Posterior vena cava (tissue), 2 donors: ENCODE data around the gene TRABD2B. TPM values are rescaled to one million over a fixed set of nuclear protein-coding genes. Genes with fewer than 3 reads are reported as not detected.

ENCODE experiments used
- DNase-seq: peaks from one replicate; pipeline ENCODE4 v3.0.0-alpha.2; 2020; ENCODE audit warnings: low spot score
- intact Hi-C, 2 donors: fragments of 100-400 bp; cut with DNase I; formaldehyde crosslinking; loops; one replicate each; pipeline versions ENCODE4 v1.14.1 to v1.14.2; 2022 to 2023
- total RNA-seq, 2 donors: library from RNA; stranded (reverse); fragmentation: NEBNext Ultra II Directional; extraction: Animal tissue kit (Norgen Biotek cat#: 25700); gene quantifications; one replicate each; pipeline ENCODE4 v1.2.1, GENCODE V29; 2021
- donor health status: DM: yes; HTN: yes; CAD: no.
- donor health status: DM: yes; HTN: yes; CAD: no.

Gene TRABD2B
- total RNA-seq, 2 donors from 2014 or later = 10.5 to 16.4 TPM

GRCh38 chr1:47738560-47739182 is 258.5 kb downstream of the TRABD2B start:
- peak; percentile 84 for DNase-seq

GRCh38 chr1:47732489-47732888 is 264.7 kb downstream of the TRABD2B start:
- intact Hi-C loops = no loop called here
- DNase-seq = no peak

More at GRCh38 chr1:47738560-47739182, 258.5 kb downstream of the TRABD2B start:
- intact Hi-C loops = no loop called here

DNA sequence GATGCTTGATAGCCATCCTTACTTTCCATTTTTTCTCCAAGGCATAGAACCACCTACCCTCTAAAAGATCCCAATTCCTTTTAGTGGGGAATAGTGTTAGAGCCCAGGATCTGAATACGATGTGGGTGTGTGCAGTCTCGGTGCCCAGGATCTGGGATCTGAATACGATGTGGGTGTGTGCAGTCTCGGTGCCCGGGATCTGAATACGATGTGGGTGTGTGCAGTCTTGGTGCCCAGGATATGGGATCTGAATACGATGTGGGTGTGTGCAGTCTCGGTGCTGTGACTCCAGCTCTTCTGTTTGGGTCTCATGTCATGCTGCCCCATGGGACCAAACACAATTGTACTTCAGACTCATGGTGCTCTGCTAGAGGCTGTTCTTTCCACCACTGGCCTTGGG is 265.5 kb downstream of the TRABD2B start:
- DNase-seq = peak; percentile 43
- intact Hi-C loops = no loop called here

DNA sequence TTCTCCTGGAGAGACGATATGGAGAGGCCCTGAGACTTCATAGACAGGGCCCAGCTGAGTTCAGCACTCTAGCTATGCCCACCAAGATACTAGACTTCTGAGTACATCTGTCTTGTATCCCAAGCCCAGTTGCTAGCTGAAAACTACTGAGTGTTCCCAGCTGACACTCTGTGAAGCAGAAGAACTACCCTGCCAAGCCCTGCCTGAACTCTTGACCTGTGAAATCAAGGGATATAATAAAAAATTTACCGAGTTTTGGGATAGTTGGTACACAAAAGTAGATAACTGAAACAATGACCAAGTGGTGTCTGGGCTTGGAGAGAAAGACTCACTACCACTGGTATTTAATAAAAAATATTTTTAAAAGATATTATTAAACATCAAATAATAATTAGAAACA is 267.5 kb downstream of the TRABD2B start:
- intact Hi-C loops = no loop called here

DNA sequence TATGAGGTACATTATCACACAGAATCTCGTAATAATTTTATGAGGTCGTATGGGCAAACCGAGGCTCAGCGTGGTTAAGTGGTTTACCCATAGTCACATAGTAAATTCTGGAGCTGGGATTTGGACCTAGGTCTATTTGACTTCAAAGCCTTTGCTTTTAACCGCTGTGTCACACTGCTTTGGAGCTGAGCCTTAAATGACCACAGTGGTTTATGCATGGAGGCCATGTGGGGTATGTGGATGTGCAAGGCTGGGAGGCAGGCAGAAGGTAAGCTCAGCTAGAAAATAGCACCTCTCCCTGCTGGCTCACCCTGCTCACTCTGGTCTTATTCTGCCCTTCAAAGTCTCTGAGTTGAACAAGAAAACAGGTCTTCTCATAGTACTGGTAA is 269.5 kb downstream of the TRABD2B start:
- no peak for DNase-seq
- intact Hi-C loops = no loop called here

More for the DNA sequence above, 267.5 kb downstream of the TRABD2B start:
- no peak for DNase-seq

GRCh38 chr1:47727051-47727696 is 270.0 kb downstream of the TRABD2B start:
- intact Hi-C loops = no loop called here
- DNase-seq = no peak

DNA sequence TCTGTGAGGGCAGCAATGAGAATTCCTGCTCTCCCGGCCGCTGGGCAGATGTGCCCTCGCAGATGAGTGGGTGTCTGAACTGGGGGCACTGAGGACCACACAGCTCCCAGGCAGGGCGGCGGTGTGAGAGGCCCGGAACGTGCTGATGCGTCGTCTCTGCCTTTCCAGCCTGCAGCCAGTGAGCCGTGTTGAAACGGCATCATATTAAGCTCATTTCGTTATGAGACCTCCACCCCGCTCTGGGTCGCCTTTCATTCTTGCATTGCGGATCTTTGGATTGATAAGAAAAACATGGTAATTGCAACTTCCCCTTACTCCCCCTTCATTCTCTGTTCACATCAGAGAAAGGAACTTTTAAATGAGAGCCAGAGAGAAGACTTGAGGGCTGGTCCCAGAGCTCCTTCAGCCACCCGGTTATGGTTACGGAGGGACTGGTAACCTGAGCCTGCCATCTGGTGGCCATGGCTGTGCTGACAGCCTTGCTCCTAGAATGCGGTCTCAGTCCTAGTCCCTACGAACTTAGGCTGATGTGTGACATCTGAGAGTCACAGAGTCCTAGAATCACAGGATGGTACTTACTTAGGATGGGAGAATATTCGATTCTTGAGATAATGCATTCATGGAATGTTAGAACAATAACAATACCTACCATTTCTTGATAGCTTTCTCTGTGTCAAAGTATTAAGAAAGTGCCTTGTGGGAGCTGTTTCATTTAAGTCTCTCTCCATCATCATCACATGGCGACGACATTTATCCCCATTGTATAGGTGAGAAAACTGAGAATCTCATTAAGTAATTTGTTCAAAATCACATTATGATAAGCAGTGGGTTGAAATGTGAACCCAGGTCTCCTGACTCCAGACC is 271.0 kb downstream of the TRABD2B start:
- DNase-seq = peak; percentile 92
- intact Hi-C loops = no loop called here

- intact Hi-C loops = no loop called here
Observed at GRCh38 chr1:47725511-47725991, 271.6 kb downstream of the TRABD2B start.

GRCh38 chr1:47725000-47725473 is 272.1 kb downstream of the TRABD2B start:
- intact Hi-C loops = loop anchor here in 1 of 2 donors (5.0 kb wide), 1 partner anchor 293 kb away; no protein-coding TSS in a partner anchor
- DNase-seq = peak; percentile 84

More at GRCh38 chr1:47725511-47725991, 271.6 kb downstream of the TRABD2B start:
- no peak for DNase-seq

- DNase-seq = no peak
- intact Hi-C loops = loop anchor here in 1 of 2 donors (5.0 kb wide), 1 partner anchor 292 kb away; no protein-coding TSS in a partner anchor
Observed at GRCh38 chr1:47724432-47724999, 272.7 kb downstream of the TRABD2B start.

DNA sequence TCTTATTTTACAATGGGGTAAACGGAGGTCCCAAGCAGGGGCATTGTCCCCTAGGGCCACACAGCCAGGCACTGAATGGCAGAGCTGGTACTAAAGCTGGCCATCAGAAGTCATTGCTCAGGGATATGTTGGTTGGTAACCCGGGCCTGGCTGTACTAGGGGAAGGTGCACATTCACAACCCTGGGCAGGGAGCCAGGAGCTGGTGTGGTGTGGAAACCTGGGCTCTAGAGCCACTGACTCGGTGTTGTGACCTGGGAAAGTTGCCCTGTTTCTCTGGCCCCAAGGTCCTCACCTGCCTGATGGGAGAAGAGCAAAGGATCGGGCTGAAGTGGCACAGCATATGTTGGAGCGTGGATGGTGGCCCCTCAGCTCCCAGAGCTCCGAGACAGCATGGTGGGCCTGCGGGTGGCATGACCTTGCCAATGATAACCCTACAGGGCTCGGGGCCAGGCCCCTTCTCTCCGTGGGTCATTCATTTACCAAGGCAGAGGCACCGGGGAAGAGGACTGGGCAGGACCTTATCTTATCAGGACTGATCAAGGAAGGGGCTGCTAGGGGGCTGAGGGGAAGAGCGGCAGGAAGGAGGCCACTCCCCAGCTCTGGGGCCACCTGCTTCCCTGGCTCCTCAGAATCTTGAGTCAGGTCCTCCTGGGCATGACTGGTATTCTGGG is 274.1 kb downstream of the TRABD2B start:
- DNase-seq = peak; percentile 70

GRCh38 chr1:47722101-47722500 is 275.1 kb downstream of the TRABD2B start:
- intact Hi-C loops = loop anchor here in 1 of 2 donors (5.0 kb wide), 1 partner anchor 290 kb away; no protein-coding TSS in a partner anchor
- no peak for DNase-seq

More for the DNA sequence above, 274.1 kb downstream of the TRABD2B start:
- intact Hi-C loops = loop anchor here in 1 of 2 donors (5.0 kb wide), 1 partner anchor 291 kb away; no protein-coding TSS in a partner anchor

DNA sequence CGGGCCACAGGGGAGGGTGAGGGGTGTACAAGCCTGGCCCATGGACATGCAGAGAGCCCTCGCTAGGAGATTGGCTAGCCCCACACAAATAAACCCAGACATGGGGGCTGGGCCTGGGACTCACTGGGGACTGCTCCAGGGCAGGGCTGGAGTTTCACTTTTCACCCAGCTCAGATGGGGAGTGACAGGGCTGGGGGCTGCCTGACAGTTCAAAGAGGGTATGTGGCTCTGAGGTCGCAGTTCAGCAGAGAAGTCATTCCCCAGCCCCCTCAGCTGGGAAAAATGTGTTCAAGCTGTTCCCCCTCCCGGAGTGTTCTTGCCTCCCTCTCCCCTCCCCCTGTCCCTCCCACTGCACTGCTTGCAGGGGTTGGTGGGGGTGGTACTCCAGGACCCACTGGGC is 277.1 kb downstream of the TRABD2B start:
- intact Hi-C loops = loop anchor here in 1 of 2 donors (5.0 kb wide), 1 partner anchor 288 kb away; no protein-coding TSS in a partner anchor
- DNase-seq = no peak

DNA sequence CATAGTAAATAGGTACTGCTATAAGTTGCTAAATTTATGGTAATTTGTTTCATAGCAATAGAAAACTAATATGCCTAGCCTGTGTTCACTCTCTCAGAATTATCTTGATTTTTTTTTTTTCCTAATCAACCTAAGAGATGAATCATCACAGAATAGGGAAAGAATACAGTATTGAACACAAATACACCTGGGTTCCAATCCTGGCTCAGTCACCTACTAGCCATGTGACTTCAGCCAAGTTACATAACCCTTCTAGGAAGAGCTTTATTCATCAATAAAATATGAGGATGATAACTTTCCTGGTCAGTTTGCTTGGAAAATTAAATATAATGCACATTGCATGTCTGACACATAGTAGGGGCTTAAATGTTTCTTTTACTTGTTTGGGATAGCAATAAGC is 279.8 kb downstream of the TRABD2B start:
- DNase-seq = no peak
- intact Hi-C loops = loop anchor here (10.0 kb wide), 2 partner anchors 213 to 533 kb away; no protein-coding TSS in a partner anchor

DNA sequence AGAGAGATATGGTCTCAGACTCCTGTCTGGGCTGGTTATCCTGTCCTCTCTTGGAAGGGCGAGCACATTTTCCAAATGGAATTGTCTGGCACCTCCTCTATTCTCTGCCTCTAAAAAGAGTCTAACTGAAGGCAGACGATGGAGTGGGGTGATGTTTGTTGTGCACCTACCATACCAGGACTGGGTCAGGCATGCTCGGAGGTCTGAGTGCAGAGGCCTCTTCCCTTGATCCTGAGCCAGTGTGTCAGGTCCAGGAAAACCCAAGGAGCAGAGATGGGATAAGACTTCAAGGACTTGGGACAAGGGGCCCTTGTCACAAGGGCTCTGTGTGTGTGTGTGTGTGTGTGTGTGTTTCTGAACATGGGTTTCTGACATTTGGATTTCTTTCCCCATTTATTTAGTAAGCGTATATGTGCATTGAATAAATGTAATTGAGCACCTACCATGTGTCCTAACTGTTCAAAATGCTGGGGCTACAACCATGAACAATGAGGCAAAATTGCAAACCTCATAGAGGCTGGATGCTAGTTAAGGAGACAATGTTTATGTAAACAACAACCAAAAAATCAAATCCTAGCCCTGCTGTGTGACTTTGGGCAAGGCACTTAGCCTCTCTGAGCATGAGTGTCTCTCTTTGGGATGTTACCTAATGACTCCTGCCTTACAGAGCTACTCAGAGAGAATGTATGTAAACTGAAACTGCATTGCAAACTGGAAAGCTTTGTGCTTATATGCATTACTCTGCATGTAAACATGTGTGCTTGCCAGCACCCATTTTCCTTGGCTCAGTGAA is 283.0 kb downstream of the TRABD2B start:
- intact Hi-C loops = loop anchor here (10.0 kb wide), 2 partner anchors 209 to 529 kb away; no protein-coding TSS in a partner anchor

DNA sequence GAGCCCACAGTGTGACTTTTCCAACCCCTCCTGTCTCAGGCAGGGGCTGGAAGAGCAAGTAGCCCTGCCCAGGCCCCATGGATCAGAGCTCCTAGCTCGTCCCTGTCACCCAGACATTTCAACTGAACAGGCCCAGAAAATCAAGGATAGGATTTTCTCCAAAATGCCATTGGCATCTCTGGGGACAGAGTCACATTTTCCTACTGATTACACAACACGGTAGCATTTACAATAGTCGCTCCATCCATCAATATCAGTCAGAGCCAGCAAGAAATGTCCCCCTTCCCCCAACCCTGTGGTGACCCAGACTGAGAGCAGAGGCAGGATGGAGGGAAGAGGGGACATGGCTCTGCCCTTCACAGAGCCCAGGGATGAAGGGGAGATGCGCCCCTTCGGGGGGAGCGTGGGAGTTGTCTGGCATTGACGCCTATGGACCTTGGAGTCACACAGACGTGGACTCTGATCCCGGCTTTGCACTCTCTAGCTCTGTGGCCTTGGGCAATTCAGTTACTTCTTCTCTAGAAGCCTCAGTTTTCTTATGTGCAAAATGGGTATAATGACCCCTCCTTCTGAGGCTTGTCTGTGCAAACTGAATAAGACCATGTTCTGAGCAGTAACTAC is 283.7 kb downstream of the TRABD2B start:
- DNase-seq = no peak
- intact Hi-C loops = loop anchor here (10.0 kb wide), 2 partner anchors 209 to 529 kb away; no protein-coding TSS in a partner anchor

More for the DNA sequence above, 283.0 kb downstream of the TRABD2B start:
- no peak for DNase-seq
